ENCODE data around the gene LMAN2. TPM values are rescaled to one million over a fixed set of nuclear protein-coding genes. Genes with fewer than 3 reads are reported as not detected.
"Not testable (repeated sequence)": the region's sequence is repeated elsewhere in the genome, so short reads cannot be mapped to it uniquely, and the experiment has no call there.

Gene LMAN2
- total and polyA plus RNA-seq, 4 donors: 86.2 to 145 (median 116) TPM

- no peaks in the 10 kb centered on the region for H3K27me3 ChIP-seq (ENCODE audit: control insufficient read depth in 1 of 2, insufficient read depth in 2 of 2, low read length in 1 of 2)
- 53 to 59% methylated on average over 8 of the region's 8 CpGs for WGBS, 2 donors
- H3K9me3 ChIP-seq (ENCODE audit: control insufficient read depth, low read length): no peaks in the 10 kb centered on the region
- no peak for ATAC-seq (ENCODE audit: low FRiP score)
- no peak overlapping the region for H3K27ac ChIP-seq (ENCODE audit: low read depth in 1 of 2, low read length in 2 of 2)
- H3K36me3 ChIP-seq (ENCODE audit: control insufficient read depth in 1 of 2, insufficient read depth in 2 of 2, low read length in 1 of 2): no peaks in the 10 kb centered on the region
- intact Hi-C loops (cut with DNase I): no loop called here
- peak in 1 of 2 donors; percentile 52 for DNase-seq
- H3K4me1 ChIP-seq (ENCODE audit: control insufficient read depth in 1 of 2, insufficient read depth in 2 of 2, low read length in 2 of 2): no peaks in the 10 kb centered on the region
- no peak overlapping the region for H3K4me3 ChIP-seq (ENCODE audit: low read length in 2 of 2)
Measured at GRCh38 chr5:177362292-177362609, 10.8 kb upstream of the LMAN2 start.

- H3K27me3 ChIP-seq (ENCODE audit: control insufficient read depth in 1 of 2, insufficient read depth in 2 of 2, low read length in 1 of 2): no peaks in the 10 kb centered on the region
- intact Hi-C loops (cut with DNase I): no loop called here
- no peaks in the 10 kb centered on the region for H3K9me3 ChIP-seq (ENCODE audit: control insufficient read depth, low read length)
- no peaks in the 10 kb centered on the region for H3K4me1 ChIP-seq (ENCODE audit: control insufficient read depth in 1 of 2, insufficient read depth in 2 of 2, low read length in 2 of 2)
- 73 to 74% methylated on average over 6 of the region's 6 CpGs for WGBS, 2 donors
- no peaks in the 10 kb centered on the region for H3K36me3 ChIP-seq (ENCODE audit: control insufficient read depth in 1 of 2, insufficient read depth in 2 of 2, low read length in 1 of 2)
- ATAC-seq (ENCODE audit: low FRiP score) (no peak), DNase-seq (peak in 1 of 2 donors; percentile 47)
- no peak overlapping the region for H3K4me3 ChIP-seq (ENCODE audit: low read length in 2 of 2)
- H3K27ac ChIP-seq (ENCODE audit: low read depth in 1 of 2, low read length in 2 of 2): no peak overlapping the region
Measured at GRCh38 chr5:177361418-177362291, 10.2 kb upstream of the LMAN2 start.

- H3K4me1 ChIP-seq (ENCODE audit: control insufficient read depth in 1 of 2, insufficient read depth in 2 of 2, low read length in 2 of 2); ATAC-seq (ENCODE audit: low FRiP score); intact Hi-C loops (cut with DNase I); H3K36me3 ChIP-seq (ENCODE audit: control insufficient read depth in 1 of 2, insufficient read depth in 2 of 2, low read length in 1 of 2); H3K9me3 ChIP-seq (ENCODE audit: control insufficient read depth, low read length); H3K27ac ChIP-seq (ENCODE audit: low read depth in 1 of 2, low read length in 2 of 2); H3K27me3 ChIP-seq (ENCODE audit: control insufficient read depth in 1 of 2, insufficient read depth in 2 of 2, low read length in 1 of 2); H3K4me3 ChIP-seq (ENCODE audit: low read length in 2 of 2); DNase-seq: not testable (repeated sequence)
- 87 to 89% methylated on average over 7 of the region's 7 CpGs for WGBS, 2 donors
Measured at GRCh38 chr5:177360740-177361139, 9.3 kb upstream of the LMAN2 start.

GRCh38 chr5:177359860-177360259, 8.4 kb upstream of the LMAN2 start:
- WGBS, 2 donors: 75 to 80% methylated on average over 3 of the region's 3 CpGs
- H3K9me3 ChIP-seq (ENCODE audit: control insufficient read depth, low read length): no peaks in the 10 kb centered on the region
- no peaks in the 10 kb centered on the region for H3K36me3 ChIP-seq (ENCODE audit: control insufficient read depth in 1 of 2, insufficient read depth in 2 of 2, low read length in 1 of 2)
- DNase-seq: no peak
- intact Hi-C loops (cut with DNase I): no loop called here
- no peak for ATAC-seq (ENCODE audit: low FRiP score)
- H3K27me3 ChIP-seq (ENCODE audit: control insufficient read depth in 1 of 2, insufficient read depth in 2 of 2, low read length in 1 of 2): no peaks in the 10 kb centered on the region
- H3K4me1 ChIP-seq (ENCODE audit: control insufficient read depth in 1 of 2, insufficient read depth in 2 of 2, low read length in 2 of 2): no peaks in the 10 kb centered on the region
- H3K27ac ChIP-seq (ENCODE audit: low read depth in 1 of 2, low read length in 2 of 2): no peak overlapping the region
- H3K4me3 ChIP-seq (ENCODE audit: low read length in 2 of 2): no peak overlapping the region

DNA sequence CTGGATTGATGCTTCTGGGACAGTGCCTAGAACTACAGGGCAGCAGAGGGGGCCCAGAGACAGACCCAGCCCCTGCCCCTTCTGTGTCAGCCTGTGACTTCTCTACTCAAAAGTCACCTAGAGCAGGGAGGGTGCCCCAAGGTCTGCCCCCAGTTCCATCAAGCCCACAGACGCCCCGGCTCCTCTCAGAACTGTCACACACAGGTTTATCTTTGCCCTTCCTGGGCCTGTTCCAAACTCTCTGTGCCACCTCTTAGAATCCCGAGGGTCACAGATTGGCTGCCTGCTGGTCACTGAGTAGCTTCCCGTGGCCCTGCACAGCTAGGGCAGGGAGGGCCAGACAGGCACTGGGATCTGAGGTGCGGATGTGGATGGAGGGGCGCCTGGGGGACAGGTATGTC, 8.0 kb upstream of the LMAN2 start:
- H3K4me3 ChIP-seq (ENCODE audit: low read length in 2 of 2): no peak overlapping the region

DNA sequence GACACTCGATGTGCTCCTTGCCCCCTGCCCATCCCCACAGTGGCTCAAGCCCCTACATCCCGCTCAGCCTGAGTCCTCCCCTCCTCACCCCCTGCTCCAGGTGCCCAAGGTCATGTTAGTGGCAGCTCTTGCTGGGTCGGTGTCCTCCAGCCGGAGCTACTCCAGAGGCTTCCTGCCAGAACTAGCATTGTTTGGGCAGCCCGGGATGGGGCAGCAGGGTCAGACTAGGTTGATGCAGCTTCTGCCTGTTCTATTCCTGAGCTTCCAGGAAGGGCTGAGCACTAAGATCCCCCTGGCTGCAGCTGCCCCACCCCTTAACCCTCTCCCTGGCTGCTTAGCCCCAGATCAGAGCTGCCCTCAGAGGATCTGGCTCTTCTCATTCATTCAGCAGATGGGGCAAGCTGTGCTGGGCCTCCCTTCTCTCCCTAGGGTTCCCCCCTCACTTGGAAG, 6.9 kb upstream of the LMAN2 start:
- Histone ChIP-seq H3K27me3 (ENCODE audit: control insufficient read depth in 1 of 2, insufficient read depth in 2 of 2, low read length in 1 of 2) (no peaks in the 10 kb centered on the region), H3K36me3 (ENCODE audit: control insufficient read depth in 1 of 2, insufficient read depth in 2 of 2, low read length in 1 of 2) (no peaks in the 10 kb centered on the region), H3K9me3 (ENCODE audit: control insufficient read depth, low read length) (no peaks in the 10 kb centered on the region), H3K4me1 (ENCODE audit: control insufficient read depth in 1 of 2, insufficient read depth in 2 of 2, low read length in 2 of 2) (no peaks in the 10 kb centered on the region), H3K4me3 (ENCODE audit: low read length in 2 of 2) (no peak overlapping the region), H3K27ac (ENCODE audit: low read depth in 1 of 2, low read length in 2 of 2) (no peak overlapping the region)
- DNase-seq (no peak), ATAC-seq (ENCODE audit: low FRiP score) (no peak)
- intact Hi-C loops (cut with DNase I): no loop called here
- 64 to 71% methylated on average over 5 of the region's 5 CpGs for WGBS, 2 donors

More for the DNA sequence above, 8.0 kb upstream of the LMAN2 start:
- Histone ChIP-seq H3K36me3 (ENCODE audit: control insufficient read depth in 1 of 2, insufficient read depth in 2 of 2, low read length in 1 of 2) (no peaks in the 10 kb centered on the region), H3K27me3 (ENCODE audit: control insufficient read depth in 1 of 2, insufficient read depth in 2 of 2, low read length in 1 of 2) (no peaks in the 10 kb centered on the region), H3K9me3 (ENCODE audit: control insufficient read depth, low read length) (no peaks in the 10 kb centered on the region), H3K4me1 (ENCODE audit: control insufficient read depth in 1 of 2, insufficient read depth in 2 of 2, low read length in 2 of 2) (no peaks in the 10 kb centered on the region), H3K27ac (ENCODE audit: low read depth in 1 of 2, low read length in 2 of 2) (no peak overlapping the region)
- no peak for DNase-seq
- intact Hi-C loops (cut with DNase I): no loop called here
- WGBS, 2 donors: 76 to 82% methylated on average over 6 of the region's 6 CpGs
- ATAC-seq (ENCODE audit: low FRiP score): no peak

- Histone ChIP-seq H3K27me3 (ENCODE audit: control insufficient read depth in 1 of 2, insufficient read depth in 2 of 2, low read length in 1 of 2) (no peaks in the 10 kb centered on the region), H3K9me3 (ENCODE audit: control insufficient read depth, low read length) (no peaks in the 10 kb centered on the region), H3K4me3 (ENCODE audit: low read length in 2 of 2) (no peak within 1 kb of the TSS), H3K27ac (ENCODE audit: low read depth in 1 of 2, low read length in 2 of 2) (no peak within 1 kb of the TSS), H3K36me3 (ENCODE audit: control insufficient read depth in 1 of 2, insufficient read depth in 2 of 2, low read length in 1 of 2) (no peaks in the 10 kb centered on the region), H3K4me1 (ENCODE audit: control insufficient read depth in 1 of 2, insufficient read depth in 2 of 2, low read length in 2 of 2) (no peaks in the 10 kb centered on the region)
- DNase-seq (peak in 1 of 2 donors; percentile 75), ATAC-seq (ENCODE audit: low FRiP score) (peak; percentile 44)
- intact Hi-C loops (cut with DNase I): no loop called here
- 55 to 57% methylated on average over 35 to 37 of the region's 37 CpGs for WGBS, 2 donors
Measured at GRCh38 chr5:177357459-177358351, 6.2 kb upstream of the LMAN2 start, which contains the start of gene RGS14. Gene RGS14, plus strand, starts transcription at chr5:177357924. Its CDS starts 101 bp downstream, at chr5:177358025.

GRCh38 chr5:177357146-177357458, 5.6 kb upstream of the LMAN2 start:
- Histone ChIP-seq H3K9me3 (ENCODE audit: control insufficient read depth, low read length) (no peaks in the 10 kb centered on the region), H3K4me3 (ENCODE audit: low read length in 2 of 2) (no peak overlapping the region), H3K27ac (ENCODE audit: low read depth in 1 of 2, low read length in 2 of 2) (no peak overlapping the region), H3K4me1 (ENCODE audit: control insufficient read depth in 1 of 2, insufficient read depth in 2 of 2, low read length in 2 of 2) (no peaks in the 10 kb centered on the region), H3K36me3 (ENCODE audit: control insufficient read depth in 1 of 2, insufficient read depth in 2 of 2, low read length in 1 of 2) (no peaks in the 10 kb centered on the region), H3K27me3 (ENCODE audit: control insufficient read depth in 1 of 2, insufficient read depth in 2 of 2, low read length in 1 of 2) (no peaks in the 10 kb centered on the region)
- ATAC-seq (ENCODE audit: low FRiP score) (no peak), DNase-seq (no peak)
- intact Hi-C loops (cut with DNase I): no loop called here
- WGBS, 2 donors: 84 to 86% methylated on average over 5 of the region's 5 CpGs
